BJ (cell line): ENCODE results near the gene VAV2. TPM values are rescaled to one million over a fixed set of nuclear protein-coding genes. Genes with fewer than 3 reads are reported as not detected.

Experiments
- CTCF ChIA-PET: fragments of 350-600 bp; formaldehyde crosslinking; extraction: SDS; loops from one replicate; lab custom pipeline; 2021; ENCODE audit warnings: antibody characterized with exemption, inconsistent platforms; lab: Yijun Ruan, JAX
- POLR2A ChIA-PET: fragments of 300-600 bp; sonication (Branson Sonifier 250); formaldehyde crosslinking; extraction: SDS; loops from one replicate; lab custom pipeline; 2021; ENCODE audit warnings: antibody characterized with exemption; lab: Charles Lee
- DNase-seq: peaks from one replicate; pipeline ENCODE4 v3.0.0-alpha.2; 2011; ENCODE audit warnings: low read depth
- H3K27me3 ChIP-seq: 2 replicates; pipeline ENCODE4 v1.6.0; 2011; ENCODE audit warnings: low read length; ENCODE audit not compliant: control insufficient read depth, insufficient read depth
- H3K36me3 ChIP-seq: 2 replicates; pipeline ENCODE4 v1.5.1; 2011; ENCODE audit warnings: low read length; ENCODE audit not compliant: control insufficient read depth, insufficient read depth
- H3K4me3 ChIP-seq: 2 replicates; pipeline ENCODE4 v1.5.1; 2011; ENCODE audit warnings: low read depth, mild to moderate bottlenecking, control low read depth, low read length
- polyA plus RNA-seq: library from polyadenylated mRNA; depleted of rRNA; stranded (reverse); fragments of >200 nt; gene quantifications from 2 replicates; pipeline ENCODE4 v1.2.3, GENCODE V29; 2011
- TF ChIP-seq, protein P1 (sequence below): IDR thresholded peaks from 2 replicates; pipeline ENCODE4 v1.5.1; 2011; ENCODE audit warnings: low read depth, mild to moderate bottlenecking, control low read depth, inconsistent platforms, low read length, moderate library complexity; ENCODE audit not compliant: insufficient read depth

The VAV2 gene
- polyA plus RNA-seq, 1 experiment: 9.9 TPM

DNA sequence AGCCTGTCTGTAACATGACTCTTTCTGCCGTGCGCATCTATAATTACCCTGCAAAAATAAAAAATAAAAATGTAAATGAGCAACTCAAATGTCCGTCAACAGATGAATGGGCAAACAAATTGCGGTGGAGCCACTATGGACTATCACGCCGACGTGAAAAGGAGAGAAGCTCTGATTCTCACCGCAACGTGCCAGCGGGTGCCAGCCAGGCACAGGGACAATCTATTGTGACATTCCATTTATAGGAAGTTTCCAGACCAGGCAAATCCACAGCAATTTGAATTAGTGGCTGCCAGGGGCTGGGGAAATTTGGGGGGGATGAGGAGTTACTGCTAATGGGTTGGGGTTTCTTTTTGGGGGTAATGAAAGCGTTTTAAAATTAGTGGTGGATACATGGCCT, 96.8 kb downstream of the VAV2 start:
- ChIA-PET CTCF (no interaction called here), POLR2A (no interaction called here)
- no peaks in the 10 kb centered on the region for H3K27me3 ChIP-seq
- TF ChIP-seq, protein P1, sequence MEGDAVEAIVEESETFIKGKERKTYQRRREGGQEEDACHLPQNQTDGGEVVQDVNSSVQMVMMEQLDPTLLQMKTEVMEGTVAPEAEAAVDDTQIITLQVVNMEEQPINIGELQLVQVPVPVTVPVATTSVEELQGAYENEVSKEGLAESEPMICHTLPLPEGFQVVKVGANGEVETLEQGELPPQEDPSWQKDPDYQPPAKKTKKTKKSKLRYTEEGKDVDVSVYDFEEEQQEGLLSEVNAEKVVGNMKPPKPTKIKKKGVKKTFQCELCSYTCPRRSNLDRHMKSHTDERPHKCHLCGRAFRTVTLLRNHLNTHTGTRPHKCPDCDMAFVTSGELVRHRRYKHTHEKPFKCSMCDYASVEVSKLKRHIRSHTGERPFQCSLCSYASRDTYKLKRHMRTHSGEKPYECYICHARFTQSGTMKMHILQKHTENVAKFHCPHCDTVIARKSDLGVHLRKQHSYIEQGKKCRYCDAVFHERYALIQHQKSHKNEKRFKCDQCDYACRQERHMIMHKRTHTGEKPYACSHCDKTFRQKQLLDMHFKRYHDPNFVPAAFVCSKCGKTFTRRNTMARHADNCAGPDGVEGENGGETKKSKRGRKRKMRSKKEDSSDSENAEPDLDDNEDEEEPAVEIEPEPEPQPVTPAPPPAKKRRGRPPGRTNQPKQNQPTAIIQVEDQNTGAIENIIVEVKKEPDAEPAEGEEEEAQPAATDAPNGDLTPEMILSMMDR: no peak
- DNase-seq: no peak
- no peaks in the 10 kb centered on the region; the same call in none of the 2 replicates for H3K36me3 ChIP-seq
- no peak overlapping the region for H3K4me3 ChIP-seq

DNA sequence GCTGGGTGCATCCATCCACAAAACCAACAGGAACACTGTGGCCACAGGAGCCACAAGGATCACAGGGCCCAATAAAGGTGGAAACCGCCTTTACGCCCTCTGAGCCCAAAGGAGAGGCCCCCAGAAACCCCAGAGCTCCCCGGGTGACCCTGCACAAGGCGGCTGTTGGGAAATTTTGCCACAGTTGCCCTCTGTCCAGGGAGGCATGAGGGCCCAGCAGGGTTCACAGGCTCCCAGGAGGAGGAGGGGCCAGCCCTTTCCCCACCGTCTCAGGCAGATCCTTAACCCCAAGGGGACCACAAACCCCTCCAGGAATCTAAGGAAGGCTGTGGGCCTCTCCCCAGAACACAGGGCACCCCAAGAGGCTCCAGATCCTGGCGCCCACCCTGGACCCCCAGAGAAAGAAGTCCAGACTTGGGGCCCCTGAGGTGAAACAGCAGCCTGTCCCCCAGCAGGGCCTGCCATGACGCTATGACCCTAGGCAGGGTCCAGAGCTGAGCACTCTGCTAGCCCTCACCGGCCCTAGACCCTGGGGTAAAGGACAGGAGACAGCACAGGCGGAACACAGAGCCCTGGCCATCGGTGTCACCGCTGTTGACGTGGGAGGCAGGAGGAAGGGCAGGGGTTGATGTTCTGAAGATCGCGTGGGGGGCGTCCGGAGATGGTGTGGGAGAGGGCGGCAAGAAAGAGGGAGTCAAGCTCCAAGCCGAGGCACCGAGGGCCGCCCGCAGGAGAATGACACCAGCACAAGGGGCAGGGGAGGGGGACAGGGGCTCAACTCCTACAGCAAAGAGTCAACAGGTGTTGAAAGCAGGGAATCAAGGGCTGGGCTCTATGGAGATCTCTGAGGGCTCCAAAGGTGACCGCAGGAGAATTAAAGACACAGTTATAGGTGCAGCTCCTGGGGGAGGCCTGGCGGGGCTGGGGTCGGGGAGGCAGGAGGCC, 97.5 kb downstream of the VAV2 start:
- TF ChIP-seq, protein P1: no peak
- ChIA-PET CTCF (no interaction called here), POLR2A (no interaction called here)
- Histone ChIP-seq H3K27me3 (no peaks in the 10 kb centered on the region), H3K36me3 (no peaks in the 10 kb centered on the region; the same call in none of the 2 replicates), H3K4me3 (no peak overlapping the region)
- no peak for DNase-seq

DNA sequence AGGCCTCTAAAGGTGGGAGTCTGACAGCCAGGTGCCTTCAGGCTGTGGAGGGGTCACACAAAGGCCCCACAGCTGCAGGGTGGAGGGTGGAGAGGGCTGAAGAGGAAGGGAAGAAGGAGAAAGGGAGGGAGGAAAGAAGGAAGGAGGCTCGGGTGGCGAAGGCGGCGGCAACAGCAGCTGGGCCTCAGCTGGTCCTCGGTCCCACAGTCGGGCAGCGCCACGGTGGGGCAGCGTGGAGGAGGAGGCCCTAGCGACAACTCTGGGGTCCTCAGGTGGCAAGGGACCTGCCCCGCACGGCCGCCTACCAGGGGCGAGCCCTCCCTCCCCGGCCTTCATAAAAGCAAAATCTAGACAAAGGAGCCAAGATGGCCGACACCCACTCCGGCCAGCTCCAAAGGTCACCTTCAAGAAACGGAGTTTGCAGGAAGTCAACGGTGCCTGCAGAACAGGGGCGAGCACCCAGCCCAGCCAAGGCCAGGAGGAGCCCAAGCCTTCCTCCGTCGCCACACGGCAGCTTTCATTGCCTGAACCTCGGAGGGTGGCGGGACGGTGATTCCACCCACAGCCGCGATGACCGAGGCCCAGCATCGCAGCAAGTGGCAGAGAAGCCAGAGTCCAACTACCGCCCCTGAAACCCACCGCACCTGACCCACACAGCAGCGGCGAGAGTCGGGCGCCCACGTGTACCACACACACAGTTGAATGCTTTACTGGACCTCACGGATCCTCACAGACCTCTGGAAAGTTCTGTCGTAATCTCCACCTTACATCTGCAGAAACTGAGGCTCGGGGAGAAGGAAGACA, 98.7 kb downstream of the VAV2 start:
- ChIA-PET POLR2A (no interaction called here), CTCF (no interaction called here)
- Histone ChIP-seq H3K36me3 (no peaks in the 10 kb centered on the region; the same call in none of the 2 replicates), H3K4me3 (no peak overlapping the region), H3K27me3 (no peaks in the 10 kb centered on the region)
- TF ChIP-seq, protein P1: no peak
- DNase-seq: no peak

DNA sequence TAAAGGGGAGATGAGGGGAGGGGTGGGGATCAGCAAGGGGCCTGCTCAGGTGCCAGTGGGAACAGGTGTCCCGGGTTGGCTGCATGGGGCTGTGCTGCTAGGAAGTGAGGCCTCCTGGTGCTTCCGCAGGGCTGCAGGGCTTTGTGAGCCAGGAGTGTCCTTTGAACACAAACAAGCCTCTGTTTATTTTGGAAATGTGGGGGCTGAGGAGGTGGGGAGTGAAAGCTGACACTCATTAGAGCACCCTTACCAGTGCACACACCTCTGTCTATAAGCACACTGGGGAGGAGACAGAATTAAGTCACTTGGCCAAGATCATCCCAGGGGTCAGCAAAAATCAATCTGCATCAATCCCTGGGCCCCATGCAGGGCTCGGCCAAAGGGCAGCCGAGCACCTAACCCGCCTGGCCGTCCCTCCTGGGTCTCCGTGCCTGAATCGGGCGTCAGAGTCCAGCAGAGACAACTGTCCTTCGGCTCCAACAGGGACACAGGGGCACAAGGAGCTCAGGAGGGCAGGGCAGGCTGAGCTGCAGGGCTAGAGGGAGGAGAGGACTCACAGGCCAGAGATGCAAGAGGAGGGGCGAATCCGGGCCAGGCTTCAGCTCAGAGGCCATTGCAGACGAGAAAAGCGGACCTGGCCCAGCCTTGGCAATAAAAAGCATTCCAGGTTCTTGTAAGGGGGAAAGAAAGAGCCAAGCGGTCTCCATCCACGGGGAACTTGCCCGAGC, 99.8 kb downstream of the VAV2 start:
- TF ChIP-seq, protein P1: no peak
- Histone ChIP-seq H3K36me3 (no peaks in the 10 kb centered on the region; the same call in none of the 2 replicates), H3K4me3 (no peak overlapping the region), H3K27me3 (no peaks in the 10 kb centered on the region)
- POLR2A ChIA-PET: no interaction called here
- no peak for DNase-seq
- CTCF ChIA-PET: no interaction called here

DNA sequence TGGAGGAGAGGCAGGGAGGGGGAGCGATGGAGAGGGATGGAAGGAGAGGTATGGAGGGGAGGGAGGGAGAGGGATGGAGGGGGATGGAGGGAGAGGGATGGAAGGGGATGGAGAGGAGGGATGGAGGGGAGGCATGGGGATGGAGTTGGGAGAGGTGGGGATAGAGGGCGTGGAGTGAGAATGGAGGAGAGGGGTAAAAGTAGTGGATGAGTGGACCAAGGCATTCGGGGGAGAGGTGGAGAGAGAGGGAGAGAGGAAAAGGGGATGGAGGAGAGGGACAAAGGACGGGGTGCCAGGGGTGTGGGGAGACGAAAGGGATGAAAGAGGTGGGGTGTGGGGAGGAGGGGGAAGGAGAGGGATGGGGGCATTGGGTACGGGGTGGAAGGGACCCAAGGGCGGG, 100.4 kb downstream of the VAV2 start:
- TF ChIP-seq, protein P1: no peak
- ChIA-PET POLR2A (no interaction called here), CTCF (no interaction called here)
- Histone ChIP-seq H3K36me3 (no peaks in the 10 kb centered on the region; the same call in none of the 2 replicates), H3K27me3 (no peaks in the 10 kb centered on the region), H3K4me3 (no peak overlapping the region)
- DNase-seq: no peak
